HUES64 (cell line): ENCODE measurements around the gene CCDC149. TPM values are rescaled to one million over a fixed set of nuclear protein-coding genes. Genes with fewer than 3 reads are reported as not detected.

ENCODE experiments used
- H3K27ac ChIP-seq: 2 replicates; pipeline ENCODE4 v1.7.0; 2013; ENCODE audit warnings: low read depth, low read length, inconsistent platforms
- H3K27me3 ChIP-seq: 2 replicates; pipeline ENCODE4 v1.6.1; 2013; ENCODE audit warnings: mild to moderate bottlenecking, low read length; ENCODE audit not compliant: insufficient read depth
- H3K36me3 ChIP-seq: 2 replicates; pipeline ENCODE4 v1.6.1; 2013; ENCODE audit warnings: mild to moderate bottlenecking, low read length; ENCODE audit not compliant: insufficient read depth
- H3K4me1 ChIP-seq: 2 replicates; pipeline ENCODE4 v1.6.1; 2013; ENCODE audit warnings: mild to moderate bottlenecking, low read length, moderate library complexity; ENCODE audit not compliant: insufficient read depth
- H3K4me3 ChIP-seq: 2 replicates; pipeline ENCODE4 v1.5.1; 2013; ENCODE audit warnings: mild to moderate bottlenecking, low read length, moderate library complexity
- H3K9ac ChIP-seq: 2 replicates; pipeline ENCODE4 v1.6.1; 2013; ENCODE audit warnings: mild to moderate bottlenecking, low read depth, low read length
- H3K9me3 ChIP-seq: 2 replicates; pipeline ENCODE4 v1.6.1; 2013; ENCODE audit warnings: low read depth, low read length; ENCODE audit not compliant: insufficient read depth
- WGBS: fragments of 150-250, 120-280 bp; methylation state at CpG from one replicate; pipeline ENCODE4 v1.1.7; 2013; ENCODE audit warnings: missing lambda C conversion rate; 5-methylcytosine and 5-hydroxymethylcytosine counted together
- polyA plus RNA-seq, 2 experiments: library from polyadenylated mRNA; stranded (reverse); fragments of 50-300 nt; gene quantifications; one replicate each; pipeline ENCODE4 v1.2.3, GENCODE V29; 2013

CCDC149 gene
- 4.6 TPM for polyA plus RNA-seq (2013, experiment 1 of 2)
- 4.7 TPM for polyA plus RNA-seq (2013, experiment 2 of 2)

GRCh38 chr4:24912252-24913118, at the start of gene CCDC149:
Gene CCDC149 (minus strand): TSS chr4:24913042. CDS start chr4:24912864, 178 bp downstream.
- 4% methylated on average over 92 of the region's 92 CpGs for WGBS
- peaks cover 20% of the 10 kb centered on the region for H3K27me3 ChIP-seq
- peaks cover 8% of the 10 kb centered on the region for H3K4me1 ChIP-seq
- peak within 1 kb of the TSS; percentile 75 for H3K9ac ChIP-seq
- H3K4me3 ChIP-seq, result peak within 1 kb of the TSS; percentile 63
- peaks cover 13% of the 10 kb centered on the region for H3K9me3 ChIP-seq
- H3K36me3 ChIP-seq, result peaks cover 22% of the 10 kb centered on the region
- peak within 1 kb of the TSS; percentile 41; the same call in 1 of the 2 replicates for H3K27ac ChIP-seq

GRCh38 chr4:24957886-24958285, 45.0 kb upstream of the CCDC149 start:
- 96% methylated on average over 2 of the region's 2 CpGs for WGBS
- Histone ChIP-seq H3K9me3 (peaks cover 1% of the 10 kb centered on the region; the same call in 1 of the 2 replicates), H3K4me3 (no peak overlapping the region), H3K36me3 (no peaks in the 10 kb centered on the region), H3K27me3 (no peaks in the 10 kb centered on the region), H3K4me1 (no peaks in the 10 kb centered on the region), H3K9ac (no peak overlapping the region), H3K27ac (no peak overlapping the region)

- Histone ChIP-seq H3K4me1 (no peaks in the 10 kb centered on the region), H3K9ac (no peak overlapping the region), H3K27me3 (no peaks in the 10 kb centered on the region), H3K36me3 (no peaks in the 10 kb centered on the region), H3K4me3 (no peak overlapping the region), H3K27ac (no peak overlapping the region), H3K9me3 (no peaks in the 10 kb centered on the region)
- WGBS, result 100% methylated on average over 2 of the region's 2 CpGs
Observed at GRCh38 chr4:24956763-24957162, 43.9 kb upstream of the CCDC149 start.

DNA sequence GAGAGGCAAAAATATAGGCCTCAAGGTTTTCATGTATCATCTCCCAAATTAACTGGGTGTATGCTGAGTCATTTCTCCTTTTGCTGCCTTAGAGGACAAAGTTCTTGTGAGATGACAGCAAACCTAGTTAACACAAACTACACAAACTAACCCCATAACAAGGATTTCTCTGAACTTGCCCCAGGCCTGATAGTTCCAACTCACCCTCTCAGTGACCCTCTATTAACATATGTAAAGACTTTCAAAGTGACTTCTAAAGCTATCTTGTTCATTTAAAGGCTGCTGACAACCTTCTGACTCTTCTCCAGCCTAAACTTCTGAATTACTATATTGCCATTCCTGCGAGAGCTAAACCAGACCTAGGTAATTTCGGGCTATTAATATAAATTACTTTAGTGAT, 43.2 kb upstream of the CCDC149 start:
- no peaks in the 10 kb centered on the region for H3K27me3 ChIP-seq
- no peaks in the 10 kb centered on the region for H3K36me3 ChIP-seq
- no peaks in the 10 kb centered on the region for H3K4me1 ChIP-seq
- H3K27ac ChIP-seq, result no peak overlapping the region
- no peak overlapping the region for H3K4me3 ChIP-seq
- no peaks in the 10 kb centered on the region for H3K9me3 ChIP-seq
- no peak overlapping the region for H3K9ac ChIP-seq
- WGBS, result 91% methylated on average over 2 of the region's 2 CpGs

DNA sequence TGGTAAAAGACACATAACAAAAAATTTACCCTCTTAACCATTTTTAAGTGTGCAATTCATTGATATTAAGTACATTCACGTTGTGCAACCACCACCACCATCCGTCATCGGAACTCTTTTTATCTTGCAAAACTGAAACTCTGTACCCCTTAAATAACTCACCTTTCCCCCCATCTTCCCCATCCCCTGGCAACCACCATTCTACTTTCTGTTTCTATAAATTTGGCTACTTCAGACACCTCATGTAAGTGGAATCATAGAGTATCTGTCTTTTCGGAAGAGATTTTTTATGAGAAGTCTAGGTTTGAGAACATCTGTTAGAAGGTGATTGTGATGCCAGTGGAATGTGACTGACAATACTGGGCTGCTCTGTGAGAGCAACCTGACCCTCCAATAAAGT, 39.8 kb upstream of the CCDC149 start:
- WGBS, result 97% methylated on average over 4 of the region's 4 CpGs
- no peaks in the 10 kb centered on the region for H3K9me3 ChIP-seq
- no peaks in the 10 kb centered on the region for H3K36me3 ChIP-seq
- no peaks in the 10 kb centered on the region for H3K27me3 ChIP-seq
- H3K4me1 ChIP-seq, result no peaks in the 10 kb centered on the region
- H3K4me3 ChIP-seq, result no peak overlapping the region
- H3K27ac ChIP-seq, result no peak overlapping the region
- H3K9ac ChIP-seq, result no peak overlapping the region

- Histone ChIP-seq H3K9me3 (no peaks in the 10 kb centered on the region), H3K36me3 (no peaks in the 10 kb centered on the region), H3K27ac (no peak overlapping the region), H3K27me3 (no peaks in the 10 kb centered on the region), H3K9ac (no peak overlapping the region), H3K4me1 (no peaks in the 10 kb centered on the region), H3K4me3 (no peak overlapping the region)
Observed at GRCh38 chr4:24949970-24950369, 37.1 kb upstream of the CCDC149 start.

DNA sequence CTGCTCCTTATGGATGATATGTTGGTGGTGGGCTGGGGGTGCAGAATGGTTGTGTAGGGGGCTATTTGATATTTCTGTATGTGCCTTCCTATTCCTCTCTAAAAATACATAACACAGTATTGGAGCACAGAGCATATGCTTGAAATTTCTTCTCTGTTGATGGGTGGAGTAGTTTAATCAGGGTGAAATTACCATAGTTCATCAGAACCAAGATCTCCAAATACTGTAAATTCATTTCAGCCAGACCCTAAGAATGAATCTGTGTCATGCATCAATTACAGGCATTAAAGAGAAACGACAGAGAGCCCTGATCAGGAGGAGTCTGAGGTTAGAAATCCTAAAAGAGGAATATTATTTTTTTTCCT, 25.1 kb upstream of the CCDC149 start:
- H3K9me3 ChIP-seq, result peaks cover 29% of the 10 kb centered on the region
- H3K9ac ChIP-seq, result no peak overlapping the region
- no peaks in the 10 kb centered on the region for H3K27me3 ChIP-seq
- no peaks in the 10 kb centered on the region for H3K36me3 ChIP-seq
- WGBS, result 87% methylated on average over 1 of the region's 1 CpG
- H3K27ac ChIP-seq, result no peak overlapping the region
- no peak overlapping the region for H3K4me3 ChIP-seq
- no peaks in the 10 kb centered on the region for H3K4me1 ChIP-seq

DNA sequence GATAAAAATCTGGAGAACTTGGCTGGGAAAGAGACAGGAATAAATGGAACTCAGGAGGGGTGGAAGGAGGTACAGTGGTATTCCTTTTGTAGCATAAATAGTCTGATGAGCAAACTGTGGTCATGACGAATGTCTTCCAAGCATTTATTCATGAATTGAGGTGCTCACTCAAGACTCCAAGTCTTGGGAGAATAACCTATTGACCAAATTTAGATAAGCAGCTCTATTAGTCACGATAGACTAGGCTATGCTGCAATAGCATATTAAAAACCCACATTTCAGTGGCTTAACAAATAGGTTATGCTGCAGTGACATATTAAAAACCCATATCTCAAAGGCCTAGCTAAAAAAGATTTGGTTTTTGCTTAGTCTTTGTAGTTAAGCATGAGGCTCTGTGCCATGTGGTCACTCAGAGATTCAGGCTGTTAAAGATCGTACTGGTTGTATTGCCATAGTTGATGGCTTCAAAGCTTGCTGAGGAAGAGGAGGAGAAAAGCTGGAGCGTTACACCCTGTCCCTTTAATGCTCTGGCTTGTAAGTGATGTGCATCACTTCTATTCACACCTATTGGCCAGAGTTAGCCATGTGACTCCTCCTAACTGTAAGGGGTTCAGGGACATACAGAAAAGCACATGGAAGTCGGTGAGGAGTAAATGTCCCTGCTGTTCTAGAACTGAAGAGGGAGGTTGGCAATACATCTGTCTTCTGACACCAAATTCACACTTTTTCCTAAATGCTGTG, 24.5 kb upstream of the CCDC149 start:
- Histone ChIP-seq H3K9me3 (peaks cover 29% of the 10 kb centered on the region), H3K4me3 (no peak overlapping the region), H3K4me1 (no peaks in the 10 kb centered on the region), H3K9ac (no peak overlapping the region), H3K27me3 (no peaks in the 10 kb centered on the region), H3K36me3 (no peaks in the 10 kb centered on the region), H3K27ac (no peak overlapping the region)
- 92% methylated on average over 4 of the region's 5 CpGs for WGBS

DNA sequence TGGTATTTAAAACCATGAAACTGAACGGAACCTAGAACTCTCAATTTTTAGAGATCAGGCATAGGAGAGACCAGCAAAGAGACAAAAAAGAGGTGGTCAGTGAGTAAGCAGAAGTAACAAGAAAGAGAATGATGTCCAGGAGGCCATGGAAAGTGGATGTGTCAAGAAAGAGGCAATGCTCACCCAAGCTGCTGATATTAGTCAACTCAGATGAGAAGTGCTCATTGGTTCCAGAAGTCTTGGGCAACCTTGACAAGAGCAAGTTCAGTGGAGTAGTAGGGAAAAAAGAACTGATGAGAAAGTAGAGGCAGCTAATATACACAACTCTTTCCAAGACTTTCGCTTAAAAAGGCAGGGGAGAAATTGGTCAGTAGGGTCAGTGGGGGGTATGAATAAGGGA, 23.0 kb upstream of the CCDC149 start:
- Histone ChIP-seq H3K27me3 (no peaks in the 10 kb centered on the region), H3K9me3 (peaks cover 29% of the 10 kb centered on the region), H3K4me3 (no peak overlapping the region), H3K4me1 (no peaks in the 10 kb centered on the region), H3K9ac (no peak overlapping the region), H3K36me3 (no peaks in the 10 kb centered on the region), H3K27ac (no peak overlapping the region)
- WGBS, result 92% methylated on average over 1 of the region's 2 CpGs

DNA sequence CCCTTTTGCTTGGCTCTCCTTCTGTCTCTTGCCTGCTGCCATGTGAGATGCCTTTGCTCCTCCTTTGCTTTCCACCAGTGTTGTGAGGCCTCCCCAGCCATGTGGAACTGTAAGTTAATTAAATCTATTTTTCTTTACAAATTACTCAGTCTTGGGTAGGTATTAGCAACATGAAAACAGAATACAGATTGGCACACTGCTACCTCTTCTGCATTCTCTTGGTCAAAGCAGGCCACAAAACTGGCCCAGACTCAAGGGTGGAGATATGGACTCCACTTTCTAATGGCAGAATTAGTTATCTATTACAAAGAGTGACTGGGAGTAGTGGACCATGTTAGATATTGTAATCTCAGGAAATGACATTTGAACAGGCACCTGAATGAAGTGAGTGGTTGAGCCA, 21.5 kb upstream of the CCDC149 start:
- Histone ChIP-seq H3K9ac (no peak overlapping the region), H3K36me3 (no peaks in the 10 kb centered on the region), H3K27ac (no peak overlapping the region), H3K9me3 (peaks cover 29% of the 10 kb centered on the region), H3K4me1 (no peaks in the 10 kb centered on the region), H3K4me3 (no peak overlapping the region), H3K27me3 (no peaks in the 10 kb centered on the region)

DNA sequence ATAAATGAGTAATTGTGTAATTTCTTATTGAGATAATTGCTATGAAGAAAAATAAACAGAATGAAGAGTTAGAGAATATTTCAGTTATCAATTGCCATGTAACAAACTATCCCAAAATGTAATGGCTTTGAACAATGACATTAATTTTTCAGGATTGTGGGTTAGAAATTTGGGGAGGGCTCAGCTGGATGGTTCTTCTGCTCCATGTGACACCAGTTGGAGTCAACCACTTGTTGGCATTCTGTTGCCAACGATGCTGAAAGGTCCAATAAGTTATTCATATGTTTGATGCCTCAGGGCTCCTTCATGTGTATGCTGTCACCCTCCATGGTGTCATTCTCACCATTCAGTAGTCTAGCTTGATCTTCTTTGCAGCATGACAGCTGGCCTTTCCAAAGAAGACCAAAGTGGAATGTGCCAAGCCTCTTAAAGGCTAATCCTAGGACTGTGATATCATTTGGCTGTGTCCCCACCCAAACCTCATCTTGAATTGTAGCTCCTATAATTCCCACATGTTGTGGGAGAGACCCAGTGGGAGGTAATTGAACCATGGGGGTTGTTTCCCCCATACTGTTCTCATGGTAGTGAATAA, 20.9 kb upstream of the CCDC149 start:
- 89% methylated on average over 1 of the region's 1 CpG for WGBS
- no peaks in the 10 kb centered on the region for H3K36me3 ChIP-seq

More for the DNA sequence above, 20.9 kb upstream of the CCDC149 start:
- H3K27me3 ChIP-seq, result 0 out of 2 replicates have a peak, but pooled peaks cover 1% of the 10 kb centered on the region
- peaks cover 29% of the 10 kb centered on the region for H3K9me3 ChIP-seq
- no peak overlapping the region for H3K4me3 ChIP-seq
- H3K4me1 ChIP-seq, result no peaks in the 10 kb centered on the region
- no peak overlapping the region for H3K27ac ChIP-seq
- no peak overlapping the region for H3K9ac ChIP-seq
